GM18907 (cell line): Measurements from ENCODE around the gene CPXM1.

Source experiments
- ATAC-seq: cut with Tn5 transposase; IDR thresholded peaks from one replicate; pipeline ENCODE4 v1.9.1; 2021; ENCODE audit warnings: mild to moderate bottlenecking, moderate library complexity; ENCODE audit not compliant: unreplicated experiment

CPXM1 gene

GRCh38 chr20:2750491-2751251 is 49.8 kb downstream of the CPXM1 start:
- no peak for ATAC-seq

GRCh38 chr20:2749951-2750490 is 50.4 kb downstream of the CPXM1 start:
- no peak for ATAC-seq

- ATAC-seq, result no peak
Observed at GRCh38 chr20:2749343-2749950, 51.0 kb downstream of the CPXM1 start.

- no peak for ATAC-seq
Observed at GRCh38 chr20:2748551-2749342, 51.7 kb downstream of the CPXM1 start.

- ATAC-seq, result no peak
Observed at GRCh38 chr20:2747676-2748235, 52.7 kb downstream of the CPXM1 start.

GRCh38 chr20:2746636-2747265 is 53.7 kb downstream of the CPXM1 start:
- no peak for ATAC-seq

- ATAC-seq, result no peak
Observed at GRCh38 chr20:2745936-2746635, 54.3 kb downstream of the CPXM1 start.

- no peak for ATAC-seq
Observed at GRCh38 chr20:2745060-2745910, 55.1 kb downstream of the CPXM1 start.
